Activated CD4-positive, alpha-beta T cell treated with anti-CD3 and anti-CD28 coated beads for 36 hours (primary cell): ENCODE results near the gene WDFY1. TPM values are rescaled to one million over a fixed set of nuclear protein-coding genes. Genes with fewer than 3 reads are reported as not detected.

Experiments
- ATAC-seq: fragments of 200-7000 bp; cut with Tn5 transposase; one replicate; pipeline ENCODE4 v1.10.0; 2021; ENCODE audit warnings: mild to moderate bottlenecking, moderate library complexity
- CTCF ChIA-PET: fragments of 350-600 bp; sonication (Branson Sonifier 250); formaldehyde crosslinking; loops from one replicate; lab custom pipeline; 2021; ENCODE audit warnings: antibody characterized with exemption; lab: Charles Lee
- POLR2A ChIA-PET: fragments of 350-600 bp; sonication (Branson Sonifier 250); formaldehyde crosslinking; loops from one replicate; lab custom pipeline; 2021; ENCODE audit warnings: antibody characterized with exemption, inconsistent platforms; lab: Charles Lee
- DNase-seq: peaks from one replicate; pipeline ENCODE4 v3.0.0-alpha.2; 2020
- H3K27ac Mint-ChIP-seq: one replicate; pipeline ENCODE4 v1.8.0; 2021; ENCODE audit warnings: mixed read lengths
- H3K27me3 Mint-ChIP-seq: one replicate; pipeline ENCODE4 v1.8.0; 2021; ENCODE audit warnings: mixed read lengths
- H3K36me3 Mint-ChIP-seq: one replicate; pipeline ENCODE4 v1.8.0; 2021; ENCODE audit warnings: low read depth, mixed read lengths
- H3K4me1 Mint-ChIP-seq: one replicate; pipeline ENCODE4 v1.8.0; 2021; ENCODE audit warnings: mixed read lengths
- H3K4me3 Mint-ChIP-seq: one replicate; pipeline ENCODE4 v1.8.0; 2021; ENCODE audit warnings: mild to moderate bottlenecking, moderate library complexity, mixed read lengths
- H3K9me3 Mint-ChIP-seq: one replicate; pipeline ENCODE4 v1.8.0; 2021; ENCODE audit warnings: low read depth, mixed read lengths
- intact Hi-C, 2 experiments: fragments of 100-400 bp; cut with DNase I in 1 of 2; cut with micrococcal nuclease in 1 of 2; formaldehyde crosslinking; loops; one replicate each; pipeline versions ENCODE4 v1.14.2 to v1.15.1; 2022 to 2024; cut with DNase I, micrococcal nuclease
- total RNA-seq, 2 experiments: library from RNA; stranded (reverse); gene quantifications; one replicate each; pipeline ENCODE4 v1.2.3, GENCODE V29; 2021

WDFY1 gene
- total RNA-seq, 2 experiments from 2014 or later = 33.6 to 37.5 TPM

DNA sequence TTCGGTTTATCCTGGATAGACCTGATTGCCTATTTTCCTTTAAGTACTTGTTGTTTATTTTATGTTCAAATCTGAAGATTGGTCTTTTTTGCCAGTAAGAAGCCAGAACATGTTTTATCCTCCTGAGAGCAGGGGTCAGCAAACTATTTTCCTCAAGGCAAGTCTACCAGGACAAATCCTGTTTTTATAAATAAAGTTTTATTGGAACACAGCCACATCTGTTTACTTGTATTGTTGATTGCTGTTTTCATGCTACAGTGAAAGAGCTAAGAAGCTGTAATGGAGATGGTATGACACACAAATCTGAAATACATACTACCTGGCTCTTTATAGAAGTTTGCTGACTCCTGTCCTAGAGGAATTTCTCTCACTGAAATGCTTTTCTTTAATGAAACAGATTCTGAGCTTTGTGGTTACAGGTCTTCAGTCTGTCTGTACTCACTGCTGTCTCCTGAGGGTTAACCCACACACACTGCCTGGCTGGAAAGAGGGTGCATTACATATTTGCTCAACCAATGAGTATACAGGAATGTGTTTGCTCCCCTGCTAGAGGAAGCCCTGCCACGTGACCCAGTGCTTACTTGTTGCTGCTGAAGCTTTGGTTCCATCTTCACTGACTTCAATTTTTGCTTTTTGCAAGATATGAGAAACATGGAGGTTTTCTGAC, 34.7 kb upstream of the WDFY1 start:
- ATAC-seq = no peak
- Mint-ChIP-seq H3K27ac (no peak overlapping the region), H3K36me3 (peaks cover 6% of the 10 kb centered on the region), H3K4me3 (no peak overlapping the region), H3K4me1 (no peaks in the 10 kb centered on the region), H3K27me3 (no peaks in the 10 kb centered on the region), H3K9me3 (no peaks in the 10 kb centered on the region)
- intact Hi-C loops = no loop called here
- DNase-seq = no peak
- POLR2A ChIA-PET = no interaction called here
- CTCF ChIA-PET = interaction anchor here (0.8 to 3.9 kb wide), 5 partner anchors 9 to 306 kb away, joined by 3 to 17 read pairs (median 3); no protein-coding TSS in a partner anchor

DNA sequence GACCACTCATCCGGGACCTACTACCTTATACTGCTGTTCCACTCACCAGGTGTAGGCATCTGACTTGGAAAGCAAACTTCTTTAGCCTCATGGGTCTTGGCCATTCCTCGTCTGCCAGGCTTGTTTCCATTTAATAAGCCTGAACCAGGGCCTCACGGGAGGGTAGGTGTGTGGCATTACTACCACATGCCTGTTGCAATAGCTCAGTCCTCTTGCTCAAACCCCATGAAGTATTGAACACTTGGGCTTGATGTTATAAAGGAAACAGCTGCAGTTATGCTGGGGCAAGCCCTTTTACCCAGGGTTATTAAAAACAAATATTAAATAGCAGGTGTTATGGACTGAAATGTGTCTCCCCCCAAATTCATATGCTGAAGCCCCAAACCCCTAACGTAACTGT, 33.3 kb upstream of the WDFY1 start:
- POLR2A ChIA-PET = no interaction called here

GRCh38 chr2:223976635-223977226, 31.6 kb upstream of the WDFY1 start:
- H3K27me3 Mint-ChIP-seq = no peaks in the 10 kb centered on the region
- ChIA-PET CTCF (interaction anchor here (0.6 to 2.0 kb wide), 4 partner anchors 17 to 714 kb away, joined by 3 to 16 read pairs (median 4); no protein-coding TSS in a partner anchor), POLR2A (no interaction called here)
- H3K4me3 Mint-ChIP-seq = no peak overlapping the region
- ATAC-seq (peak; percentile 16), DNase-seq (no peak)
- no peaks in the 10 kb centered on the region for H3K9me3 Mint-ChIP-seq
- H3K36me3 Mint-ChIP-seq = peaks cover under 1% of the 10 kb centered on the region
- no peaks in the 10 kb centered on the region for H3K4me1 Mint-ChIP-seq
- H3K27ac Mint-ChIP-seq = no peak overlapping the region
- intact Hi-C loops = no loop called here

More for the DNA sequence above, 33.3 kb upstream of the WDFY1 start:
- no peak overlapping the region for H3K4me3 Mint-ChIP-seq
- no peak overlapping the region for H3K27ac Mint-ChIP-seq
- H3K27me3 Mint-ChIP-seq = no peaks in the 10 kb centered on the region
- DNase-seq = no peak
- peaks cover 3% of the 10 kb centered on the region for H3K36me3 Mint-ChIP-seq
- CTCF ChIA-PET = interaction anchor here (0.6 to 3.5 kb wide), 4 partner anchors 8 to 304 kb away, joined by 3 to 16 read pairs (median 4); no protein-coding TSS in a partner anchor
- ATAC-seq = no peak
- H3K4me1 Mint-ChIP-seq = no peaks in the 10 kb centered on the region
- no peaks in the 10 kb centered on the region for H3K9me3 Mint-ChIP-seq
- intact Hi-C loops = no loop called here

DNA sequence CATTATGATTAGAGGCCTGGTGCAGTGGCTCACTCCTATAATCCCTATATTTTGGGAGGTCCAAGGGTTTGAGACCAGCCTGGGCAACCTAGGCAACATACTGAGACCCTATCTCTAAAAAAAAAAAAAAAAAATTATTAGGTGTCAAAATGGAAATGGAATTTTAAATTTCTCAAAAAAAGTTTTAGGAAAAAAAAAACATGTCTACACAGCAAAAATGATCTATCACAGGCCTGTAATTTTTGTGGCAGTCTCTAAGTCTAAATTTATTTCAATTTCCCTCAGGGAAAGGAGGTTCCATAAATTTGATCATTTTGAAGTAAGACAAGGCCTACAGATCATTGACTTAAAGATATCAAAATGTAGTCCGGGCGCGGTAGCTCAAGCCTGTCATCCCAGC, 28.5 kb upstream of the WDFY1 start:
- intact Hi-C loops = no loop called here
- ChIA-PET CTCF (interaction anchor here (0.6 to 8.4 kb wide), 4 partner anchors 16 to 475 kb away, joined by 3 to 199 read pairs (median 40); no protein-coding TSS in a partner anchor), POLR2A (interaction anchor here (0.6 kb wide), 1 partner anchor 230 kb away, joined by 13 read pairs; no protein-coding TSS in a partner anchor)
- Mint-ChIP-seq H3K27me3 (no peaks in the 10 kb centered on the region), H3K9me3 (no peaks in the 10 kb centered on the region), H3K4me1 (peaks cover 6% of the 10 kb centered on the region), H3K27ac (no peak overlapping the region), H3K4me3 (no peak overlapping the region), H3K36me3 (no peaks in the 10 kb centered on the region)
- DNase-seq (no peak), ATAC-seq (no peak)

DNA sequence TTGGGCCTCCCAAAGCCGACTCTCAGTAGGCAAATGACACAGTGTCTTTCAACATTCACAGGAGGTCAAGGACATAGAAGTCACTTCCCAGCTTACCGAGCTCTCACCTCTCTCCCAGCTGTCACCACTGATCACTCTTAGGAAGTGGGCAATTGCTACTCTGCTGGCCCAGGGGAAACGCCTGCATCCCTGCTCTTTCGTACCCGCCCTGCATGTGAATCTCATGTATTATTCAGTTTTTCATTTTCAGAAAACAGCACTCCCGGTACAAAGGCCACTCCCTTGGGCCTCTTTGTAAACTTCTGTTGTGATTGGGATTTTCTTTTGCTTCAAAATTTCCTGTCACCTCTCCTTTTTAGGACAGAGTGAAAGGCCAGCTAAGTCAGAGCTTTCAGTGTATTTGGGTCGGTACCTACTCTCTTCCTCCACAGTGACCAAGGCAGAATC, 27.5 kb upstream of the WDFY1 start:
- CTCF ChIA-PET = interaction anchor here (0.6 to 8.4 kb wide), 5 partner anchors 12 to 550 kb away, joined by 3 to 199 read pairs (median 52); no protein-coding TSS in a partner anchor
- no peaks in the 10 kb centered on the region for H3K27me3 Mint-ChIP-seq
- intact Hi-C loops = no loop called here
- H3K27ac Mint-ChIP-seq = no peak overlapping the region
- ATAC-seq (no peak), DNase-seq (no peak)
- peaks cover 6% of the 10 kb centered on the region for H3K4me1 Mint-ChIP-seq
- H3K9me3 Mint-ChIP-seq = no peaks in the 10 kb centered on the region
- POLR2A ChIA-PET = no interaction called here
- H3K4me3 Mint-ChIP-seq = no peak overlapping the region
- peaks cover 3% of the 10 kb centered on the region for H3K36me3 Mint-ChIP-seq

- no peak for ATAC-seq
- DNase-seq = no peak
- Mint-ChIP-seq H3K27ac (no peak overlapping the region), H3K27me3 (no peaks in the 10 kb centered on the region), H3K4me3 (no peak overlapping the region), H3K4me1 (peaks cover 10% of the 10 kb centered on the region), H3K9me3 (no peaks in the 10 kb centered on the region), H3K36me3 (peaks cover 7% of the 10 kb centered on the region)
- ChIA-PET CTCF (interaction anchor here (0.8 to 8.4 kb wide), 11 partner anchors 8 to 1041 kb away, joined by 3 to 199 read pairs (median 16); partner anchors contain the start of gene MRPL44), POLR2A (no interaction called here)
- intact Hi-C loops = loop anchor here (2.0 kb wide), 3 partner anchors 385 to 679 kb away; no protein-coding TSS in a partner anchor
Observed at GRCh38 chr2:223971731-223972130, 26.6 kb upstream of the WDFY1 start.

GRCh38 chr2:223970343-223971128, 25.4 kb upstream of the WDFY1 start:
- intact Hi-C loops = loop anchor here (1.0 to 2.0 kb wide), 6 partner anchors 23 to 680 kb away; no protein-coding TSS in a partner anchor
- DNase-seq = peak; percentile 69
- ATAC-seq = peak; percentile 81
- no peak overlapping the region for H3K27ac Mint-ChIP-seq
- CTCF ChIA-PET = interaction anchor here (0.6 to 8.4 kb wide), 51 partner anchors 9 to 1042 kb away, joined by 3 to 199 read pairs (median 4); partner anchors contain the start of genes MRPL44 and WDFY1
- H3K4me3 Mint-ChIP-seq = no peak overlapping the region
- H3K36me3 Mint-ChIP-seq = peaks cover 12% of the 10 kb centered on the region
- H3K4me1 Mint-ChIP-seq = peaks cover 14% of the 10 kb centered on the region
- H3K27me3 Mint-ChIP-seq = no peaks in the 10 kb centered on the region
- POLR2A ChIA-PET = no interaction called here
- no peaks in the 10 kb centered on the region for H3K9me3 Mint-ChIP-seq

DNA sequence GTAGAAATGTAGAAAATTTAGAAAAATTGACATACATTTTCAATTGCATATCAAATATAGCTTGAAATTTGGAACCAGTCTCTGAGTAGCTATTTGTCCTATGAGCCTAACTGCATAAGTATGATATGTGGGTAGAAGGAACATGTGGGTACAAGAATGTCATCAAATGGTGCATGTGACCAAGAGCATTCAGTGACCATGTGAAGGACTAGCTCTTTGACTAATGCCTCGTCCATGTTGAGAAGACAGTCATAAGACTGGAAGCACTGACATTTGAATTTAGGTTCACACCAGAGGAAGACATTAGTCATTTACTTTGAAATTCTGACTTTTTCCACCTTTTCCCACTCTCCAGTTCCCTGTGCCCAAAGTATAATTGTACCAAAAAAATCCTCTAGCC, 24.7 kb upstream of the WDFY1 start:
- ChIA-PET POLR2A (no interaction called here), CTCF (interaction anchor here (0.6 to 8.4 kb wide), 46 partner anchors 9 to 998 kb away, joined by 3 to 199 read pairs (median 4); partner anchors contain the start of genes MRPL44 and WDFY1)
- Mint-ChIP-seq H3K4me1 (peaks cover 14% of the 10 kb centered on the region), H3K36me3 (peaks cover 12% of the 10 kb centered on the region), H3K27ac (peak overlapping the region; percentile 19), H3K27me3 (no peaks in the 10 kb centered on the region), H3K4me3 (no peak overlapping the region), H3K9me3 (no peaks in the 10 kb centered on the region)
- intact Hi-C loops = loop anchor here (1.0 to 10.0 kb wide), 7 partner anchors 23 to 815 kb away; no protein-coding TSS in a partner anchor
- ATAC-seq (peak; percentile 63), DNase-seq (no peak)

DNA sequence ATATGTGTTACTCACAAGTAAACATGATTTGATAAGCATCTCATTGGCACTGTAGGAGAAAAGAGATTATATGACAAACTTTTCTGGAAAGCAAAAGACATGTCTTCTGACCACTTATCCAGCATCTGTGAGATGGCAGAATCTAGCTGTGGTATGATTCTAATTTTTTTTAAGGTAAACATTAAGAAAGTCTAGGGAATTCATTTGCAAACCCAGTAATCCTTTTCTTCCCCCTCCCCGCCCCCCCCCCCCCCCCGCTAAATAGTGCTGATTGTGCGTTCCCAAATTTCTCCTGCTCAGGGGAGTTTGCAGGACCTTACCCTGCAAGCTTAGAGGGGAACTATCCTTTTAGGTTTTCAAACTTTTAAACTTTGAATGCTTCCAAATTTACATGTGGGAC, 24.2 kb upstream of the WDFY1 start:
- Mint-ChIP-seq H3K27ac (no peak overlapping the region), H3K27me3 (no peaks in the 10 kb centered on the region), H3K9me3 (no peaks in the 10 kb centered on the region), H3K4me3 (no peak overlapping the region), H3K36me3 (peaks cover 16% of the 10 kb centered on the region), H3K4me1 (peaks cover 14% of the 10 kb centered on the region)
- ATAC-seq (no peak), DNase-seq (no peak)
- CTCF ChIA-PET = interaction anchor here (0.7 to 8.4 kb wide), 29 partner anchors 8 to 998 kb away, joined by 3 to 199 read pairs (median 5); partner anchors contain the start of gene MRPL44
- POLR2A ChIA-PET = no interaction called here
- intact Hi-C loops = loop anchor here in 1 of 2 experiments (10.0 kb wide), 1 partner anchor 815 kb away; no protein-coding TSS in a partner anchor

GRCh38 chr2:223967981-223968380, 22.8 kb upstream of the WDFY1 start:
- ChIA-PET CTCF (interaction anchor here (0.6 to 8.4 kb wide), 6 partner anchors 11 to 317 kb away, joined by 3 to 199 read pairs (median 3); partner anchors contain the start of gene MRPL44), POLR2A (no interaction called here)
- no peak for ATAC-seq
- DNase-seq = no peak
- H3K9me3 Mint-ChIP-seq = no peaks in the 10 kb centered on the region
- no peaks in the 10 kb centered on the region for H3K27me3 Mint-ChIP-seq
- no peak overlapping the region for H3K4me3 Mint-ChIP-seq
- H3K4me1 Mint-ChIP-seq = peaks cover 18% of the 10 kb centered on the region
- intact Hi-C loops = loop anchor here in 1 of 2 experiments (10.0 kb wide), 1 partner anchor 817 kb away; no protein-coding TSS in a partner anchor
- H3K36me3 Mint-ChIP-seq = peaks cover 17% of the 10 kb centered on the region
- H3K27ac Mint-ChIP-seq = no peak overlapping the region
